Gastroesophageal sphincter (tissue), 3 donors: ENCODE measurements around the gene ACOXL.

Experiments
- CTCF ChIP-seq, 4 experiments: fragments of 200-600 bp in 2 of 4; fragments of 450-650 bp in 2 of 4; sonication (generic) in 1 of 4; IDR thresholded peaks; one replicate each; pipeline ENCODE4 v1.5.1; 2017 to 2019; ENCODE audit warnings: antibody characterized with exemption in 4 of 4, mild to moderate bottlenecking in 2 of 4, moderate library complexity in 2 of 4
- EP300 ChIP-seq: sonication (generic); formaldehyde crosslinking; IDR thresholded peaks from one replicate; pipeline ENCODE4 v1.6.1; 2017; ENCODE audit warnings: antibody characterized with exemption, mild to moderate bottlenecking
- POLR2A ChIP-seq, 2 donors: fragments of 450-650 bp; IDR thresholded peaks; one replicate each; pipeline ENCODE4 v1.6.1; 2017; ENCODE audit warnings: antibody characterized with exemption in 2 of 2, mild to moderate bottlenecking in 2 of 2, moderate library complexity in 1 of 2
- POLR2AphosphoS5 ChIP-seq: sonication (generic); formaldehyde crosslinking; IDR thresholded peaks from one replicate; pipeline ENCODE4 v1.6.1; 2017; ENCODE audit warnings: antibody characterized with exemption

- TF ChIP-seq POLR2A (IDR thresholded peaks at IDR 0.05) (no peak), CTCF (IDR thresholded peaks at IDR 0.05) (no peak), POLR2AphosphoS5 (no peak), EP300 (no peak)
Observed at GRCh38 chr2:110740747-110741349, 8.5 kb downstream of the ACOXL start.
